ENCODE data around the gene ARSG. TPM values are rescaled to one million over a fixed set of nuclear protein-coding genes. Genes with fewer than 3 reads are reported as not detected.

Gene ARSG
- total RNA-seq, 4 donors from 2014 or later, result 9.1 to 28.3 (median 18.1) TPM

DNA sequence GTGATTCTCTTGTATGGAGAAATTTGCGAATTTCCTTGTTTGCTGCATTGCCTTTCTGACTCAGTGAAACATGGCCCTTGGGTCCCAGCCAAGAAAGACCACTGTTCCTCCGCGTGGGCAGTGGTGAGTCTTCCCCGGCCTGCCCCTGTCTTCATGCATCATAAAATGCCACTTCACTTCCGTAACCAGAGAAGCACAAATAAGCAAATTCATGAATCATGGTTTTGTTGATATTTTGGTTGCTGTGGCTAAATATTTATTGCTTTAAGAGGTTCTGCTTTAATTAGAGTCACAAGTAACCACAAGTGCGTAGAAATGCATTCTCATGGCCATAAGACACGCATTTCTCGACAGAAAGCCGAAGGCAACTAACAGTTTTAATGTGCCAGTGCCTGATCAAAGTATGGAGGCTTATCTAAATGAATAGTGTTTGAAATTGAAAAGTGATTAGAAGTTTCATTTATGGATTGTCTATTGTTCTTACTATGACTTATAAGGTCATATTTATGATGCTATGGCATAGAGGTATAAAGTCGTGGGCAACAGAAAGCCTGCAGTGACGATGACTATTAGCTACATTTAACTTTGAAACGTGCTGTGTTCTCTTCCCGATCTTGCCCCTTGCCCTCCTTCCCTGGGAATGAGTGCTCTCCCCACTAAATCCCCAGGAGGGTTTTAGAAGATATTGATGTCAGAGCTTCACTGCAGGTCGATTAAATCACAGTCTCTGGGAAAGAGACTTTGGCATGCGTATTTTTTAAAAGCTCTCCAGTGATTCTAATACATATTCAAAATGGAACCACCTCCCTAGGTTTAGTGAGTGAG is 90.0 kb downstream of the ARSG start:
- no peak for DNase-seq

DNA sequence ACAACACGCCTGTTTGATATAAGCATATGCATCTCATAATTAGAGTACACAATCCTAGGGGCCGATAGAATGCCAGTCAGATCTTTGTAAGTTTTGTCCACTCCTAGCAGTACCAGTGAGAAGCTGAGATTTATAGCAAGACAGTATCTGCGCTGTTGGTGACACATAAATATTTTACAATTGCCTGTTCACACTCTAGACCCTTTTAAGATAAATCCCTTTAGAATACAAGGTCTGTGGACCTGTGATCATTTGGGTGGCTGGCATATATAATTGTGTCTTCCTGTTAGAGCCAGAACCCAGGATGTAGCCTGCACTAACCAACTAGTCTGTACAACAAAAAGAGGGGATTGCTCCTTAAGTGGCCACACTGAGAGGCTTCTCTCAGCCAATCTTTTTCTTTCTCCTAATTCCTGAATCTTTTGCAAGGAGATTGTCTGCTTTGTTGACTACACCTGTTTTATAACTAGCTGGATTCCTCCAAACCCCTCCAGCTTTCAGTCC is 91.3 kb downstream of the ARSG start:
- H3K27me3 ChIP-seq, result no peaks in the 10 kb centered on the region
- 97 to 98% methylated on average over 3 of the region's 3 CpGs for WGBS, 2 donors
- no peaks in the 10 kb centered on the region for H3K36me3 ChIP-seq
- peaks cover 4 to 25% of the 10 kb centered on the region in 2 donors for H3K4me1 ChIP-seq
- intact Hi-C loops (cut with DNase I), result no loop called here
- TF ChIP-seq, protein P1, sequence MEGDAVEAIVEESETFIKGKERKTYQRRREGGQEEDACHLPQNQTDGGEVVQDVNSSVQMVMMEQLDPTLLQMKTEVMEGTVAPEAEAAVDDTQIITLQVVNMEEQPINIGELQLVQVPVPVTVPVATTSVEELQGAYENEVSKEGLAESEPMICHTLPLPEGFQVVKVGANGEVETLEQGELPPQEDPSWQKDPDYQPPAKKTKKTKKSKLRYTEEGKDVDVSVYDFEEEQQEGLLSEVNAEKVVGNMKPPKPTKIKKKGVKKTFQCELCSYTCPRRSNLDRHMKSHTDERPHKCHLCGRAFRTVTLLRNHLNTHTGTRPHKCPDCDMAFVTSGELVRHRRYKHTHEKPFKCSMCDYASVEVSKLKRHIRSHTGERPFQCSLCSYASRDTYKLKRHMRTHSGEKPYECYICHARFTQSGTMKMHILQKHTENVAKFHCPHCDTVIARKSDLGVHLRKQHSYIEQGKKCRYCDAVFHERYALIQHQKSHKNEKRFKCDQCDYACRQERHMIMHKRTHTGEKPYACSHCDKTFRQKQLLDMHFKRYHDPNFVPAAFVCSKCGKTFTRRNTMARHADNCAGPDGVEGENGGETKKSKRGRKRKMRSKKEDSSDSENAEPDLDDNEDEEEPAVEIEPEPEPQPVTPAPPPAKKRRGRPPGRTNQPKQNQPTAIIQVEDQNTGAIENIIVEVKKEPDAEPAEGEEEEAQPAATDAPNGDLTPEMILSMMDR (IDR thresholded peaks at IDR 0.05), result no peak
- TF ChIP-seq POLR2A (IDR thresholded peaks at IDR 0.05), result no peak
- no peak overlapping the region for H3K4me3 ChIP-seq (replicated peaks in 1 of 3)
- no peaks in the 10 kb centered on the region for H3K9me3 ChIP-seq
- DNase-seq, result no peak
- H3K27ac ChIP-seq, result no peak overlapping the region

More for the DNA sequence above, 90.0 kb downstream of the ARSG start:
- Histone ChIP-seq H3K4me3 (replicated peaks in 1 of 3) (no peak overlapping the region), H3K4me1 (peaks cover 3 to 28% of the 10 kb centered on the region in 2 donors), H3K9me3 (no peaks in the 10 kb centered on the region), H3K27ac (peak overlapping the region in 2 of 3 donors; percentile 7 to 85), H3K27me3 (no peaks in the 10 kb centered on the region), H3K36me3 (no peaks in the 10 kb centered on the region)
- WGBS, 2 donors, result 83 to 84% methylated on average over 15 of the region's 15 CpGs
- TF ChIP-seq, protein P1 (IDR thresholded peaks at IDR 0.05), result no peak
- no peak for TF ChIP-seq POLR2A (IDR thresholded peaks at IDR 0.05)
- intact Hi-C loops (cut with DNase I), result no loop called here

DNA sequence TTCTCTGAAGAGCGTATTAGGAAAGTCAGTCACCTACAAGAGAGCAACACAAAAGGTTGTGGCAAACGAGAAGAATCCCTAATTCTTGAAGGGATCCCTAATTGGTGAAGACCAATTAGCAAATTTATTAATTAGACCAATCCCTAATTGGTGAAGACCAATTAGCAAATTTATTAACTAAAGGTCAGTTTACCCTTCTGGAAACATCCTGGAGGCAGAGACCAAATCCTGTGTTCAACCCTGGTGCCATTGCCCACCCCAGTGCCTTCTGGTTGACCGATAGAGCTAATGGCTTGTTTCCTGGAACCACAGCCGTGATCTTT is 91.8 kb downstream of the ARSG start:
- Histone ChIP-seq H3K9me3 (no peaks in the 10 kb centered on the region), H3K27ac (peak overlapping the region in 1 of 3 donors; percentile 21), H3K4me1 (peaks cover 4 to 22% of the 10 kb centered on the region in 2 donors), H3K4me3 (replicated peaks in 1 of 3) (no peak overlapping the region), H3K36me3 (no peaks in the 10 kb centered on the region), H3K27me3 (no peaks in the 10 kb centered on the region)
- DNase-seq, result no peak
- 84 to 93% methylated on average over 4 of the region's 4 CpGs for WGBS, 2 donors
- TF ChIP-seq, protein P1 (IDR thresholded peaks at IDR 0.05), result no peak
- no peak for TF ChIP-seq POLR2A (IDR thresholded peaks at IDR 0.05)
- intact Hi-C loops (cut with DNase I), result no loop called here

DNA sequence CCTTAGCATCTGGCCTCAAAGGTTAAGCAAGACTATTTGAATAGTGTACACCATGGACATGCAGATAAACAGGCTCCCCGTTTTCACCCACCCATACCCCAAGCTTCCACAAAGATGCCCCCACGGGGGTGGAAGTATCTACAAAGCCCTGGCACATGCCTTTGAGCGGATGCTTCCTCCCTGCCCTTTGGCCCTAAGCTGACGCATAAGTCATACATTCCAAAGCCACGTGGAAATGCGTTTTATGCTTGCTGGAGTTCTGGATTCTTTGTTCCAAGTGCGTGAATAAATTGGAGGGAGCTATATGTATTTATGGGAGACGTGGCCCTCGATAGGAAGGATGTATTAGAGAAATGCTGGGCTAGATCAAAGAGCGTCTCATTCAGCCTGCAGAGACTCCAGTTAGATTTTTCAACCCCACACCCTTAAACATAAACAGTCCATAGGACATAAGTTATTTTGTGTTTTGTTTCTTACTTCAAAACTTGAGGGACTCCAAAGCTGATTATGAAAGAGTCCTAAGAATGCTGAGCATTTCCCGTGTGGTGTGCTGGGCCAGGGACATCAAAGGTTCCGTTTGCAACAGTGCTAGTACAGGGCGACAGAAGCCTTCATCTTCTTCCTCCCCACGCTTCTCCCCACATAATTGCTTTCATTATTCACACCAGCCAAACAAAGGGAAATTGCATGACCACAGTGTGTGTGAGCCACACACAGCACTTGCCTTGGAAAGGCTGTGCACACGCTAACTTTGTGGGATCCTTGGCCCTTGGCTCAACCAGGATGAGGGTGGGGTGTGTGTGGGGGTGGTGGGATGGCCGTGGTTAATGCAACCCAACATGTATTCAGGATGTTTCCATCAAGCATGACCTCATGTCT is 92.4 kb downstream of the ARSG start:
- Histone ChIP-seq H3K4me3 (replicated peaks in 1 of 3) (no peak overlapping the region), H3K27me3 (no peaks in the 10 kb centered on the region), H3K27ac (peak overlapping the region in 1 of 3 donors; percentile 21), H3K9me3 (no peaks in the 10 kb centered on the region), H3K4me1 (peaks cover 4 to 18% of the 10 kb centered on the region in 2 donors), H3K36me3 (no peaks in the 10 kb centered on the region)
- DNase-seq, result no peak
- TF ChIP-seq, protein P1 (IDR thresholded peaks at IDR 0.05), result no peak
- no peak for TF ChIP-seq POLR2A (IDR thresholded peaks at IDR 0.05)
- WGBS, 2 donors, result 76 to 77% methylated on average over 16 of the region's 16 CpGs
- intact Hi-C loops (cut with DNase I), result no loop called here
